NCI-H1436 treated with DMSO at 0.1 percent for 48 hours (cell line): ENCODE data around the gene WRAP53.
A peak's percentile ranks its signal among the peaks of the same experiment; 100 is the strongest.

Source experiments
- DNase-seq: peaks from one replicate; lab custom pipeline; 2025; lab: John Stamatoyannopoulos, UW

WRAP53 gene

DNA sequence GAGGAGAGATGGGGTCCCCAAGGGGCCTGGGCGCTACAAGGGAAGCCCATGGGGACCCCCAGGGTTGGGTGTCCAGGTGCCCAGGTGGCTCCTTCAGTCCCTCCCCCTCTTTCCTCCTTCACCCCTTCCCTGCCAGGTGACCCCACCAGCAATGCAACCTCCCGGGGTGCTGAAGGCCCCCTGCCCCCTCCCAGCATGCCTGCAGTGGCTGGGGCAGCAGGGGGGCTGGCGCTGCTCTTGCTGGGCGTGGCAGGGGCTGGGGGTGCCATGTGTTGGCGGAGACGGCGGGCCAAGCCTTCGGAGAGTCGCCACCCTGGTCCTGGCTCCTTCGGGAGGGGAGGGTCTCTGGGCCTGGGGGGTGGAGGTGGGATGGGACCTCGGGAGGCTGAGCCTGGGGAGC, 20.8 kb downstream of the WRAP53 start:
- DNase-seq = no peak

DNA sequence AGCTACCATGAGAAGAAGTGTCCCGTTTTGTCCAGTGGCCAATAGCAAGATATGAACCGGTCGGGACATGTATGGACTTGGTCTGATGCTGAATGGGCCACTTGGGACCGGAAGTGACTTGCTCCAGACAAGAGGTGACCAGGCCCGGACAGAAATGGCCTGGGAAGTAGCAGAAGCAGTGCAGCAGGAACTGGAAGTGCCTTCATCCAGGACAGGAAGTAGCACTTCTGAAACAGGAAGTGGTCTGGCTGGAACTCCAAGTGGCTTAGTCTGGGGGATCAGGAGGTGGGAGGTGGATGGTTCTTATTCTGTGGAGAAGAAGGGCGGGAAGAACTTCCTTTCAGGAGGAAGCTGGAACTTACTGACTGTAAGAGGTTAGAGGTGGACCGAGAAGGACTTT, 22.0 kb downstream of the WRAP53 start:
- DNase-seq = no peak

DNA sequence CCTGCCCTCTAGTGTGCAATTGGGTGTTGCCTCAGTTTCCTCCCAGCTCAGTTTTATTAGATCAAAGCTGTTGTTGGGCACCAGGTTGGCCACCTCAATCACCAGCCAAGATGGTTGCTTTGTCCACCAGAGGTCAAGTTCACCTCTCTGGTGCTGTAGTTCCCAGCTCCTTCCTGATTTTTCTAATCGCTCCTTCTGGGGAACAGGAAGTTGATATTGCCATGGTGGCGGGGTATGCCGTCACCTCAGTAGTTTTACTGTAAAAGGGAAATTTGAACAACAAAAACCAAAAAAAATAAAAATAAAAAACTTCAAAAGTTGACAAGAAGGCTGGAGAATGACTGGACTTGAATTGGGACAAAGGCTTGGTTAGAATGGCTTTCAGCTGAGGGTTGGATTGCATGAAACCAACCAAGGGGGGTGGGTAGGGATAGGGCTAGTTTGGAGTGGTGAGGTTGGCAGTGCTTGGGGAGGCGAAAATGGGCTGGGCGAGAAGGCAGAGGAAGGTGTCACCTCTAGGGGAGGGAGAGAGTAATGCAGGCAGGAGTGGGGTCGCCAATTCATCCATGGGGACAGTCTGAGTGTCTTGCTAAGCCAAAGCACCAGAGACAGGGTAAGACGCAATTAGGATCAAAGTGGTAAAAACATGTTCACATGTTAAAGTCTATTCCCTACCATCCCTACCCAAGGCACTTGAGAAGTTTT, 22.9 kb downstream of the WRAP53 start:
- DNase-seq = no peak

DNA sequence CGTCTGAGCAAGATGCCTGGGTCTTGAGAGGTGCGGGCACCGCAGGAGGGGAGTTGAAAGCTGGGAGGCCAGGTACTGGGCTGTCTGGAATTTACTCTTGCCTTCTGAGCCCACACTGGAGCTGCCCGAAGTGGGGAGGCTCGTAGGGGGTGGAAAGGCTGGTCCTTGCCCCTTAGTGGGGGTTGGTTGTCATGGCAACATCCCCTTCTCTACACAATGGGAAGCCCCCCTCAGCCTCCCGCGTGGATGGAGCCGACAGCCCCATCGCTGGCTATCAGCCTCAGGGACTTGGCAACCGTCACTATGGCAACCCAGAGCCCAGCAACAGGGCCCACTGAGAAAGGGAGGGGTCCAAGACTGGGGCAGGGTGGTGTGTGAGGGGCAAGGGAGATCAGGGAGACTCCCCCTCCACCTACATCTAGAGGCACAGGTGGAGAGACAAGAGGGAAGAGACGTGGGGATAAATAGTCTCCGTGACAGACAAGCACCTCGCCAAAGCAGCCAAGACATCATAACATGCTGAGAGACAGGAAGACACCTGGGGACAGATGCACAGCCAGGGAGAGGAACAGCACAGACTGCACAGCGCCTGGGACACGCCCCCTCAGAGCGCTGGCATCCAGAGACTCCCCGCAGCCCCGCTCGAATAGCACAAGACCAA, 24.0 kb downstream of the WRAP53 start:
- DNase-seq = no peak

DNA sequence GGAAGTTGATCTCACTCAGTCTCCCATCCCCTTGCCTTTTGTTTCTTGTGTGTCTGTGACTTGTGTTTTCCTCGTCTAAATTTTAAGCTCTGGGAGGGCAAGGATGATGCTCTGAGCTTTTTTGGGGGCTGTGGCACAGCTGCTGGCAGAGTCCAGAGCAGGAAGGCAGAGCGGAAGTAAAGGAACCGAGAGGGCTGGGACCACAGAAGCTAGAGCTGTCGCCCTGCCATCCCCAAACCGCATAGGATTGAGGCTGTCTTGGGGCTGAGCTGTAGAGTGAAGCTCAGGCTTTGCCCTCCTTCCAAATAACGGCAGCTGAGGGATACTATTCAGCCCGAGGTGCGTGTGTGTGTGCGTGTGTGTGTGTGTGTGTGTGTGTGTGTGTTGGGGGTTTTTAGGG, 25.5 kb downstream of the WRAP53 start:
- no peak for DNase-seq

DNA sequence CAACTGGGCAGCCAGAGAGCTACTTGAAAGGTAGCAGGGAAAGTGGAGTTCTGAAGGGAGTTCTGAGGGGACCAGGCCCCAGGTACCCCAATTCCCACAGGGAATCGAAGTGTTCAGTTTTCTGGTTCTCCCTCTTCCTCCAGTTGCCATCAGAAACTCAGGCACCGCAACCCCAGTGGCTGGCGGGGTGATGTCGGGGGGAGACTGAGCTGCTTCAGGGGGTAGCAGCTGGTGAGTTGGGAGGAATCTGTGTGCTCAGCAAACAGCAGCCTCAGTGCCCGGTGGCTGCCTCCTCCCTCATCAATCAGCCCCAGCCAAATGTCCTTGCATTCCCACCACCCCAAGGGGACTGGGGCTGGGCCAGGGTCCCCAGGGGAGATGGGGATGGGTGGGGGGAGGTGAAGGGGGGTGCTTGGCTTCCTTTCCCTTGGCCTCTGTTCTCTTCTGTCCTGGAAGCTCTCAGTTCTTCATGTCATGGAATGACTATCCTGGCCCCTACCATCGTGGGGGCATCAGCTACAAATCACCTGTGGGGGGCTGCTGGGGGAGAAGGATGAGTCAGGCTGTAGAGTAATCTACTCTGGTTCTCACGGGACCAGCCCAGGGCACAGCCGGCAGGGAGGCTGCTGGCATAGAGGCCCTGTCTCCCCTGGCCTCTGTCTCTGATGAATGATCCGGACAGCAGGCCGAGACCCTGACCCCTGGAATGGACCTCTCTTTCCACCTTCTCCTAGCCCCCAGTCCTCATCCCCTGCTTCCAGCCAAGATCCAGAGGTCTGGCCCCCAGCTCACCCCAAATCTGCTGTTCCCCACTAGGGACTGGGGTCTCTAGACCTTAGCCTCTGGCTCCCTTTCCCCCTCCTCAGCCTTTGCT, 26.7 kb downstream of the WRAP53 start:
- DNase-seq = no peak

DNA sequence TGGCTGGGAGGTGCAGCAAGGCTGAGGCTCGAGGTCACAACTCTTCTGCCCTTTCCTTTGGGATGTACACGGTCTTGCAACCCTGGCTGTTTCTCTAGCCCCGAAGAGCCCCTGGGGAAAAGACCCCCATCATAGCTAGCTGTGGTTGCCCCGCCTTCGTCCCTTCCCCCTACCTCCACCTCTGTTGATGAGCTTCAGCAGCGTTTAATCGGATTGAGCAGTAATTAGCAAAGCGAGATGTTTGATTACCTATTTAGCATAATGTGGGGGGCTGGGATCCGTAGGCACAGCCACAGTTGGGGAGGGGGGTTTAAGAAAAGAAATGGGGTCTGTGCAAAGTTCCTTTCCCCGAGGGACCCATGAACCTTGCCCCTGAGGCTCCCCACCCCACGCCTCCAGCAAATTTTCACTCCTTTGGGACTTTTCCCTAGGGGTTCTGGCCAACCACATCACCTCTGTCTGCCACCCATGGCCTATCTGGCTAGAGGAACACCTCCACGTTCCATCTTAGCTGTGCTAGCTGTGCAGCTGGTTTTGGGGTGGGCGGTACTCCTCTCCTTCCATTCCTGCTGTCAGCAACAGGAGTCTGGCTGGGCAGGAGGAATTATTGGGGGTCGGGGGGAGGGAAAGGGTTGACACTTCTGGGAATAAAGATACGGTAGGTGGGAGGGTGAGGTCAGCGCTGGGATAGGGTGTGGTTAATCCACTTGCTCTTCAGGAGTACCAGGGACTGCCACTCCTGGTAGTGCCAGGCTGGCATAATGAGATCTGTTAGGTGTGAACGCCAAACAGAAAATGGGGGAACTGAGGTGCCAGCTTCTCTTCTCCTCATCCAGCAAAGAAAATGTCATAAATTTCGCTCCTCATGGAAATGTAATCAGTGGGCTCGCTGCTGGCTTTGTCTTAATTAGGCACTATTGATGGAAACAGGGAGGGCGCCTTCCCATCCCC, 27.9 kb downstream of the WRAP53 start:
- DNase-seq = no peak

DNA sequence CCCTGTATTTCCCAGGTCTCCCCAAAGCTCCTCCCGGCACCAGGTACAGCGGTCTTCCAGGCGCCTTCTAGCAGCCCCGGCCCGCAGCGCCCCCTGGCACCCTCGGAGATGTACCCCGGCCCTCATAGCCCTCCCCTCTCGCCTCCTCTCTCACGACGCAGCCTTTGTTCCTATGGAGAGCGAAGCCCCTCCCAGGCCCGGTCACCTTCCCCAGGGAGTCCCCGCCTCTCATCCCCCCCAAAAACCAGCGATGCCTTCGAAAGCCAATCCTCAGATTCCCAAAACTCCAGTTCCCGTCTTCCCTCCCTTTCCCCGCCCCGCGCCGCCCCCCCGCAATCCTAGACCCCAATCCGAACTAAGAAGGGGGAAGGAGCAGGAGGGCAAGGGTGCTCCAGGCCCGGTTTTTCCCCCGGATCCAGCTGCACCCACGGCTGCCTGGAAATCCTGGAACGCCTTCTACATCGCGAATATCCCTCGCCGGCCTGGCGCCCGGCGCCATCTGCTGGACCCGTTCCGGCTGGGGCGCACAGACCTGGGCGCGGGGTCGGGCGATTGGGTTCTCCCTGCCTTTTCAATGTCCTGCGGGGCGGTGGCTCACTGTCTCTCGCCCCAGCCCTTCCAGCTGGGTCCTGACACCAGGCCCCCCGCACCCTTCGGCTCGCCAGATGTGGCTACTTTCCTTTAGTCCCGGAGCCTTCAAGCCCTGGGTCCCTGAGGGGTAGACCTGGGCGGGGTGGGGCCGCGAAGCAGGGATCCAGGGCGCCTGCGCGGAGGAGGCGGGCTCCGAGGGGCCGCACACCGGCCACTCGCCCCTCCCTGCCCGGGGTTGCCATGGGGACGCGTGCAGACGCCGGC, 28.9 kb downstream of the WRAP53 start, which contains the start of gene DNAH2:
Gene DNAH2 (plus strand): TSS at position 844 of the 855 bp plus-strand sequence. CDS start 1,991 bp downstream, outside the sequence.
- peak; percentile 66 for DNase-seq

DNA sequence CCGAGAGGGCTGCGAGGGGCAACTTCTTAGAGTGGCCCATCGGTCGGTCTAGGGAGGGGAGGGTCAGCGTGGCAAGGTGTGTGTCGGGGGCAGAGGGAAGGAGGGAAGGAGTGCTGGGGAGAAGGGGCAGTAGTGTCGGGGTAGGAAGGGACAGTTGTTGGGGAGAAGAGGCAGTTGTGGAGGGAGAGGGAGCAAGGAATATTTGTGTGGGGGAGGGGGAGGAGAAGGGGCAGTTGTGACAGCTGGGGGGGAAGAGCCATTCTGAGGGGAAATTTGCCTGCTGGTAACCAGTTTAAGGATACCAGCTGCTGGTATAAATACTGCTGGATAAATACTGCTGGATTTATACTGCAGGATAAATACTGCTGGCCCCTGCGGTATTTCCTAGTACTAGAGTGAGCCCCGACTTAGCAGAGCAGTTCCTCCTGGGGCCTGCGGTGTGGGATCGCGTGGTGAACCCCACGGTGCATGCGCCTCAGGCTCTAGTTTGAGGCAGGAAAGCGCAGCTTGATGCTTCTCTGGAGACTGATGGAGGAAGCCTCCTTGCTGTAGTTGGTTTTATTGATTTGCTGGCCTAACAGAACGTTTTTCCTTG, 29.6 kb downstream of the WRAP53 start:
- DNase-seq = no peak

DNA sequence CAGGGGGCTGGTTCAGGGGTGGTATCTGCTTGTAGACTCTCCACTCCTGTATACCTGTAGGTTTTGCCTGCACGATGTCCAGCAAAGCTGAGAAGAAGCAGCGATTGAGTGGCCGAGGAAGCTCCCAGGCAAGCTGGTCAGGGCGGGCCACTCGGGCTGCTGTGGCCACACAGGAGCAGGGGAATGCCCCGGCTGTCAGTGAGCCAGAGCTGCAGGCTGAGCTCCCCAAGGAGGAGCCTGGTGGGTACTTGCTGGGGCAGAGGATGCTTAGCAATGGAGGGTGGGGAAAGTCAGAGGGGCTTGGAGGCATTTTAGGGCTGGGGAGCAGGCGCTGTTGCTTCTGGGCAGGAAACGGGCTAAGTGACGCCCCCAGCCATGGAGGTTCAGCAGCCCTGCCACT, 31.4 kb downstream of the WRAP53 start:
- no peak for DNase-seq

DNA sequence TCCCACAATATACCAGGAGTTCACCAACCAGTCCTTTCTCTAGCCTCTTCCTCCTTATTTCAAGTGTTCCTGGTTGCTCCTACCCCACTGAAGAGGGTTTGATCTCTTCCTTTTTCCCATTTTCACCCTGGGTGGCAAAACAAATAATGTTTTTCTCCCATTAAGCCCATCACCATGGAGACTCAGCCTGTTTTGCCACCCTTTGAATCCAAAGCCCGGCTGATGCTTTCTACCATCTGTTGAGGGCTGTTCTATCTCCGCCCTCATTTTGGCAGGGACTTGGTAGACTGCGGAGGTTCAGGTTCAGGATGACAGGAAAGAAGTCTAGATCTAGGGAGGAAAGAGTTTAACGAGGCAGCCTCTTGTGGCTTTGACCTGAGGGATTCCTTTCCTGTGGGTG, 31.8 kb downstream of the WRAP53 start:
- DNase-seq = no peak

DNA sequence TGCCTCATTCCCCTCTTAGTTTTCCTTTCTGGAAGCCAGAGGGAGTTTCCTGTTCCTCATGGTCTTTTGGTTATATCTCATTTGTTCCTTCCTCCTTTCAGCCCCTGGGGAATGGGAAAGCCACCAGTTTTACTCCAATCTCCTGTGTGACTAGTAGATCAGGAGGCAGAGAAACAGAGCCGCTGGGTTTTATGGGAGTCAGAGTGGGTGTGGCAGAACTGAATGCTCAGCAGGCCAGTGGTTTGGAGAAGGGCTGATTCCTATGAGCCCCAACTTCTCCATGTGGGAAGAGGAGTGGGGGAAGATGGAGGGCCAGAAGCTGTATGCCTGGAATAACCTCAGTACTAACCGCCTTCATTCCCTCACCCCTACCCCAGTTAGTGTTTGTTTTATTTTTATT, 33.3 kb downstream of the WRAP53 start:
- DNase-seq = no peak

DNA sequence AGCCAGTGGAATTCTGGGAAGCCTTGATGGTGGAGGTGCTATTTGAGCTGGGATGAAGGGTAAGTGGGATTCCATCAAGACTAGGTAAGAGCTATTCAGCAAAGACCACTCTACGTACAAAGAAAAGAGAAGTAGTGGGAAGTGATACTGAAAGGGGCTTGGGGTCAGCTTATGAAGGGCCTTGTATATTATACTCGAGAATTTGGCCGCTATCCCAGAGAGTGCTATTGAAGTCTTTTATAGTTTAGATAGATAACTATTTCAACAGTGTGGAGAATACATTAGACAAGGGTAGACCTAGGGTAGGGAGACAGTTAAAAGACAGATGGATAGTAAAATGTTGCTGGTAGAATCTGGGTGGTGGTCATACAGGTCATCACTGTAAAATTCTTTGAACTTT, 39.6 kb downstream of the WRAP53 start:
- DNase-seq = no peak

DNA sequence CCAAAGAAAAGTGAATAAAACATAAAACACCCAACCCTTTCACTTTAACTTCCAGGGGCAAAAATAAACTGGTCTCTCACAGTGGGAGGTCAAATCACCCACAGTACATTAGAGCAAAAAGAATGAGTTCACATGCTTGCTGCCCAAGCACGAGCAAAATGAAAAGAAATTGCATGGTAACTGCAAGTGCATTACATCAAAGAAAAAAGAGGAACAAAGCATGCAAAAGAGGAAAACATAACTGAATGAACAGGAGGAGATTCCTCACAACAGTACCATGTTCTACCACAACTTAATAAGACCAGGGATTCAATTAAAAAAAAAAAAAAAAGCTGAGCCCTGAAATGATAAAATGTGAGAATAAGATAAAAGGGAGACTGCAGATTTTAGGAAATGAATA, 41.5 kb downstream of the WRAP53 start:
- no peak for DNase-seq

DNA sequence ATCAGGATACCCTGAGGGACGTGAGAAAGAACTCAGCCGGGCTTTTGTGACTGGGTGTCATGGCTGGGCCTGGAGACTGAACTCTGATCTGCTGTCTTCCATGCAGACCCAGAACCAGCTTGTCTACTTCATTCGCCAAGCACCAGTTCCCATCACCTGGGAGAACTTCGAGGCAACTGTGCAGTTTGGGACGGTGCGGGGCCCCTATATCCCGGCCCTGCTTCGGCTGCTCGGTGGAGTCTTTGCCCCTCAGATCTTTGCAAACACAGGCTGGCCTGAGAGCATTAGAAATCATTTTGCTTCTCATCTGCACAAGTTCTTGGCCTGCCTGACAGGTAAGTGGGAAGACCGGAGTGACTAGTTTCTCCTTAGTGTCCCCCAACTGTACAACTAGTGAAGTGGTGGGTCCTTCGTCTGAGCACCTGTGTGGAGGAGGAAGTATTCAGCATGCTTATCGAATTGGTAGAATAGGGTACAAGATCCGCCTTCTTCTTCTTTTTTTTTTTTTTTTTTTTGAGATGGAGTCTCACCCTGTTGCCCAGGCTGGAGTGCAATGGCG, 44.8 kb downstream of the WRAP53 start:
- DNase-seq = no peak

DNA sequence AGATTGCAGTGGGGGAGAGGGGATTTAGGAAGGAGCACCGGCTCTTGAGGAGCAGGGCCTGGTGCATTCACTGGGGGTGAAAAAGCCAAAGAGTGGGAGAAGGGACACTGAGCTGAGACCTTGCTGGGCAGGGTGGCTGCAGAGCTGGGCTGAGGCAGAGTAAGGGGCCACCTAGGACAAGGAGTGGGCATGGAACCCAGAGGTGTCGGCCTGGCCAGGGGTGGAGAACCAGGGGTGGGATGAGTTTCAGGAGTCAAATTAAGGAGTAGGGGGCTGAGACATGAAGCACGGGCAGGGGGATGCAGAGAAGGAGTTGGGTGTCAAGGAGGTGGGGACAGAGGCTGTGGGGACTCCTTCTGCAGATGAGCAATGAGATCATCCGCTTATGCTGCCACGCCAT, 49.3 kb downstream of the WRAP53 start:
- no peak for DNase-seq

DNA sequence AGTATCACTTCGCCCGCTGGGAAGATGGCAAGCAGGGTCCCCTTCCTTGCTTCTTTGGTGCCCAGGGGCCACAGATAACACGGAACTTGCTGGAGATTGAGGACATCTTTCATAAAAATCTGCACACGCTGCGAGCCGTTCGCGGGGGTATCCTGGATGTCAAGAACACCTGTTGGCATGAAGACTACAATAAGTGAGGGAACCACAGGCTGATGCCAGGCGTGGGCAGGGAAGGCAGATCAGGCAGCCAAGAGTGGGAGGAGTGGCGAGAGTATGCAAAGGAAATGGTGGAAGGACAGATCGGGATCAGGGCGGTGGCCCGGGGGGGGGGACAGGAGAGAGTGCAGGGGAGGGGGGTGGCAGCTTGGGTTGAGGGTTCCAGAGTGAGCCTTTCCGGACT, 51.5 kb downstream of the WRAP53 start:
- no peak for DNase-seq

DNA sequence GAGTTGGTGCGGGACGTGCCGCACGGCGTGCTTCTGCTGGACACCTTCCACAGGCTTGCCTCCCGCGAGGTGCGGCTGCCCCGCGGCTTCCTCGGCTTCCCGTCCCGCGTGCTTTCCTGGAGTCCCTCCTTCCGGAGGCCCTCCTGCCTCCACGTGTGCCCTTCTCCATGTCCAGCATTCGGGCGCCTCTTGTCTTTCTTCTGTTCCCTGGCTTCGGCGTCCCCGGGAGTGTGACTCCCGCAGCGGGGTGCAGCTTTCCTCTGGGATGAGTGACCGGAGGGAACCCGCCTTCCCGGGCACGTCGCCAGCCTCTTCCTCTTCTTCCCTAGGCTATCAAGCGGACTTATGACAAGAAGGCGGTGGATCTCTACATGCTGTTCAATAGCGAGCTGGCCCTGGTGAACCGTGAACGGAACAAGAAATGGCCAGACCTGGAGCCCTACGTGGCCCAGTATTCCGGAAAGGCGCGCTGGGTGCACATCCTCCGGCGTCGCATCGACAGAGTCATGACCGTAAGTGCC, 52.3 kb downstream of the WRAP53 start:
- no peak for DNase-seq

DNA sequence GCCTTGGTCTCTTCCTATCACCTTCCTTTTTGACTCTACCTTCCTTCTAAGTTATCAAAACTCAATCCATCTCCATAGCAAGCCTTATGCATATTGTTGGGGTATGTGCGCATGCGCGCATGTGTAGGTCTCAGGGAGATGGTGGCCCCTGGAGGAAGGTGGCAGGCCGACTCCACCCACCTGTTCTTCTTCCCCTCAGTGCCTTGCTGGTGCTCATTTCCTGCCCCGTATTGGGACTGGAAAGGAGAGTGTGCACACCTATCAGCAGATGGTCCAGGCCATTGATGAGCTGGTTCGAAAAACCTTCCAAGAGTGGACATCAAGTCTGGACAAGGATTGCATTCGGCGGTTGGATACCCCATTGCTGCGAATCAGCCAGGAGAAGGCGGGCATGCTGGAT, 54.5 kb downstream of the WRAP53 start:
- DNase-seq = no peak

DNA sequence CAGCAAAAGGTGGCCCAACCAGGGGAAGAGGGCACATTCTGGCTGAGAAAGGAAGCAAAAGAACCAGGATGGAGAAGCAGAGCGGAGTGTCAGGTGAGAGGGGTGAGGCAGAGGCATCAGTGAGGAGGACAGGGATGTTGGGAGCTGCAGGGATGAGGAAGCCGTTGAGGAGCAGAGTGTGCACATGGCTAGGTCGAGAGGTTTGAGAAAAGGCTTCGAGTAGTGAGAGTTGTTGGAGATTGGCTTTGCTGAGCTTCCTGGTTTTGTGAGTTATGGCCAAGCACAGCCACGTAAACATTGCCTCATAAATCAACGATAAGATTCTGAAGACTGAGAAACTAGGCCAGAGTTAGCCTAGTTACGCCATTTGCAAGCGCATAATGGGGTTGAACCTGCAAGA, 56.1 kb downstream of the WRAP53 start:
- DNase-seq = no peak
